LNCaP clone FGC (cell line): ENCODE data around the gene ABCA7.

Experiments
- DNase-seq: peaks from one replicate; pipeline ENCODE4 v3.0.0-alpha.2; 2011; ENCODE audit warnings: low read depth
- H3K4me3 ChIP-seq: 2 replicates; pipeline ENCODE4 v1.5.1; 2011; ENCODE audit warnings: mild to moderate bottlenecking, low read depth, low read length, control low read depth
- CTCF ChIP-seq: IDR thresholded peaks from 2 replicates; pipeline ENCODE4 v1.5.1; 2012; ENCODE audit warnings: mild to moderate bottlenecking; ENCODE audit not compliant: control insufficient read depth, insufficient read depth; ENCODE audit errors: extremely low read depth

Gene ABCA7

GRCh38 chr19:1085053-1085658 is 45.2 kb downstream of the ABCA7 start:
- TF ChIP-seq CTCF, result no peak

GRCh38 chr19:1085676-1086442 is 46.0 kb downstream of the ABCA7 start:
- TF ChIP-seq CTCF, result no peak
- DNase-seq, result no peak
- H3K4me3 ChIP-seq, result no peak overlapping the region

More at GRCh38 chr19:1085053-1085658, 45.2 kb downstream of the ABCA7 start:
- H3K4me3 ChIP-seq, result no peak overlapping the region
- no peak for DNase-seq

- no peak for DNase-seq
- H3K4me3 ChIP-seq, result no peak overlapping the region
- no peak for TF ChIP-seq CTCF
These were observed 46.7 kb downstream of the ABCA7 start for GRCh38 chr19:1086613-1087012.

GRCh38 chr19:1087813-1088415 is 48.0 kb downstream of the ABCA7 start:
- TF ChIP-seq CTCF, result no peak
- H3K4me3 ChIP-seq, result no peak overlapping the region
- DNase-seq, result no peak

GRCh38 chr19:1088416-1089010 is 48.6 kb downstream of the ABCA7 start:
- no peak for DNase-seq
- TF ChIP-seq CTCF, result no peak
- H3K4me3 ChIP-seq, result no peak overlapping the region

- H3K4me3 ChIP-seq, result no peak overlapping the region
- DNase-seq, result no peak
- no peak for TF ChIP-seq CTCF
These were observed 49.3 kb downstream of the ABCA7 start for GRCh38 chr19:1089126-1089771.
